Activated CD4-positive, alpha-beta T cell treated with anti-CD3 and anti-CD28 coated beads, Interleukin-2, amount 10 ng/mL, durations not matched to agents 7 days and 5 days (primary cell): ENCODE results near the gene EFR3B. TPM values are rescaled to one million over a fixed set of nuclear protein-coding genes. Genes with fewer than 3 reads are reported as not detected.

Experiments
- CTCF ChIA-PET: fragments of 350-600 bp; sonication (Branson Sonifier 250); formaldehyde crosslinking; loops from one replicate; lab custom pipeline; 2021; ENCODE audit warnings: antibody characterized with exemption; lab: Charles Lee
- POLR2A ChIA-PET: fragments of 350-600 bp; sonication (Branson Sonifier 250); formaldehyde crosslinking; loops from one replicate; lab custom pipeline; 2021; ENCODE audit warnings: antibody characterized with exemption; lab: Charles Lee
- DNase-seq: peaks from one replicate; pipeline ENCODE4 v3.0.0-alpha.2; 2020
- H3K27ac Mint-ChIP-seq: one replicate; pipeline ENCODE4 v1.8.0; 2021; ENCODE audit warnings: mild to moderate bottlenecking, moderate library complexity, mixed read lengths
- H3K27me3 Mint-ChIP-seq: one replicate; pipeline ENCODE4 v1.8.0; 2021; ENCODE audit warnings: mixed read lengths
- H3K36me3 Mint-ChIP-seq: one replicate; pipeline ENCODE4 v1.8.0; 2021; ENCODE audit warnings: low read depth, mixed read lengths
- H3K4me1 Mint-ChIP-seq: one replicate; pipeline ENCODE4 v1.8.0; 2021; ENCODE audit warnings: mixed read lengths
- H3K4me3 Mint-ChIP-seq: one replicate; pipeline ENCODE4 v1.8.0; 2021; ENCODE audit warnings: mild to moderate bottlenecking, moderate library complexity, mixed read lengths
- H3K9me3 Mint-ChIP-seq: one replicate; pipeline ENCODE4 v1.8.0; 2021; ENCODE audit warnings: mixed read lengths
- total RNA-seq, 2 experiments: library from RNA; stranded (reverse); gene quantifications; one replicate each; pipeline ENCODE4 v1.2.3, GENCODE V29; 2021

Gene EFR3B
- total RNA-seq, 2 experiments from 2014 or later, result 0.06 TPM; not detected in 1

GRCh38 chr2:25103287-25103871 is 61.5 kb downstream of the EFR3B start:
- no peak overlapping the region for H3K4me3 Mint-ChIP-seq
- no peak for DNase-seq
- H3K27me3 Mint-ChIP-seq, result peaks cover 6% of the 10 kb centered on the region
- no peaks in the 10 kb centered on the region for H3K36me3 Mint-ChIP-seq
- H3K9me3 Mint-ChIP-seq, result peaks cover 5% of the 10 kb centered on the region
- ChIA-PET CTCF (no interaction called here), POLR2A (no interaction called here)
- H3K4me1 Mint-ChIP-seq, result no peaks in the 10 kb centered on the region
- H3K27ac Mint-ChIP-seq, result no peak overlapping the region

- Mint-ChIP-seq H3K27ac (no peak overlapping the region), H3K9me3 (peaks cover 5% of the 10 kb centered on the region), H3K4me3 (no peak overlapping the region), H3K27me3 (peaks cover 6% of the 10 kb centered on the region), H3K36me3 (no peaks in the 10 kb centered on the region), H3K4me1 (no peaks in the 10 kb centered on the region)
- ChIA-PET CTCF (interaction anchor here (0.5 to 0.6 kb wide), 2 partner anchors 511 to 686 kb away, joined by 3 read pairs; no protein-coding TSS in a partner anchor), POLR2A (no interaction called here)
- no peak for DNase-seq
Measured at GRCh38 chr2:25104736-25105135, 62.9 kb downstream of the EFR3B start.

GRCh38 chr2:25105336-25106085 is 63.6 kb downstream of the EFR3B start:
- no peaks in the 10 kb centered on the region for H3K4me1 Mint-ChIP-seq
- H3K27me3 Mint-ChIP-seq, result peaks cover 6% of the 10 kb centered on the region
- H3K9me3 Mint-ChIP-seq, result peaks cover 5% of the 10 kb centered on the region
- DNase-seq, result no peak
- ChIA-PET CTCF (interaction anchor here (1.1 to 1.6 kb wide), 2 partner anchors 10 to 24 kb away, joined by 4 read pairs; no protein-coding TSS in a partner anchor), POLR2A (no interaction called here)
- no peaks in the 10 kb centered on the region for H3K36me3 Mint-ChIP-seq
- no peak overlapping the region for H3K4me3 Mint-ChIP-seq
- no peak overlapping the region for H3K27ac Mint-ChIP-seq

DNA sequence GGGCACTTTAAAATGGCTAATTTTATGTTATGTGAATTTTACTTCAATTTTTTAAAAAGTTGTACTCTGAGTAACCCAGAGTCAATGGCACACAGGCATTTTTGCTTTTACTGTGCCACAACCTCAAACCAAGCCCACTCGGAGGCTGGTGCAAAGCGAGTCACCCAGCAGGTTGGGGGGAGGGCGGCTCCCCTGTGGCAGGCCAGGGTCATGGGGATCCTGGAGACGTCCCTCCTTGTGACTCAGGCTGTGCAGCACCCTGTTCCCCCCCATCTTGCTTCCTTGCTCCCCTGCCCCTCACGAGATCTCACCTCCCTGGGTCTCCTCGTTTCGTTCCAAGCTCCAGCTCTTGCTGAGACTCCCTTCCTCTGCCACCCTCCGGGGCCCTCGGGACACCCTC is 67.9 kb downstream of the EFR3B start:
- CTCF ChIA-PET, result no interaction called here
- Mint-ChIP-seq H3K27ac (no peak overlapping the region), H3K9me3 (no peaks in the 10 kb centered on the region), H3K27me3 (peaks cover 2% of the 10 kb centered on the region), H3K4me3 (no peak overlapping the region), H3K36me3 (no peaks in the 10 kb centered on the region), H3K4me1 (no peaks in the 10 kb centered on the region)
- no peak for DNase-seq
- POLR2A ChIA-PET, result no interaction called here

GRCh38 chr2:25112113-25112512 is 70.2 kb downstream of the EFR3B start:
- DNase-seq, result no peak
- Mint-ChIP-seq H3K9me3 (no peaks in the 10 kb centered on the region), H3K27ac (no peak overlapping the region), H3K36me3 (no peaks in the 10 kb centered on the region), H3K4me3 (no peak overlapping the region), H3K27me3 (no peaks in the 10 kb centered on the region), H3K4me1 (no peaks in the 10 kb centered on the region)
- POLR2A ChIA-PET, result no interaction called here
- CTCF ChIA-PET, result no interaction called here

DNA sequence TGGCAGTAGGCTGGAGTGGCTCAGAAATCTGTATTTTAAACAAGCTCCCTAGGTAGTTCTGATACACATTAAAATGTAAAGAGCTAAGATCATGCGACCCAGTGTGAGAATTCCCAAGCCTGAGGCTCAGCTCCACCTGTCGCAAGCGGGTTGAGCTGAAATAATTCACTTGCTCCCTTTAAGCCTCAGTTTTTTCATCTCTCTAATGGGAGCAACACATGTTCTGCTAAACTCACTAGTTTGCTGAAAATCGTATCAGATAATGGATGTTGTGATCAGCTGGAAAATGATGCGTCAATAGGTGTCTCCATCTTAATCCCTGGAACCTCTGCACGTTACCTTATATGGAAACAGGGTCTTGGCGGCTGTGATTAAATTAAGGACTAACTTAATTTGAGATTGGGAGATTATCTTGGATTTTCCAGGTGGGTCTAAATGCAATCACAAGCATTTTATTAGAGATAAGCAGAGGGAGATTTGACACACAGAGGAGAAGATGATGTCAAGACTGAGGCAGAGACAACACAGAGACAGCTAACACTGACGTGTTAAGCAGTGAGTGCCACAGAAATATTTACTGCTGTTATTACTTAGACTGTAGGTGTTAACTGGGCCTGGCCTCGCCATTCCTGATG is 73.5 kb downstream of the EFR3B start:
- no peaks in the 10 kb centered on the region for H3K36me3 Mint-ChIP-seq
- ChIA-PET CTCF (interaction anchor here (1.0 to 1.7 kb wide), 2 partner anchors 8 to 10 kb away, joined by 3 to 4 read pairs; no protein-coding TSS in a partner anchor), POLR2A (no interaction called here)
- DNase-seq, result no peak
- no peak overlapping the region for H3K4me3 Mint-ChIP-seq
- H3K4me1 Mint-ChIP-seq, result no peaks in the 10 kb centered on the region
- H3K27ac Mint-ChIP-seq, result no peak overlapping the region
- H3K9me3 Mint-ChIP-seq, result no peaks in the 10 kb centered on the region
- H3K27me3 Mint-ChIP-seq, result no peaks in the 10 kb centered on the region

- ChIA-PET POLR2A (no interaction called here), CTCF (interaction anchor here (1.7 kb wide), 1 partner anchor 10 kb away, joined by 4 read pairs; no protein-coding TSS in a partner anchor)
- DNase-seq, result no peak
- no peaks in the 10 kb centered on the region for H3K36me3 Mint-ChIP-seq
- H3K27ac Mint-ChIP-seq, result no peak overlapping the region
- H3K4me1 Mint-ChIP-seq, result no peaks in the 10 kb centered on the region
- H3K27me3 Mint-ChIP-seq, result no peaks in the 10 kb centered on the region
- no peaks in the 10 kb centered on the region for H3K9me3 Mint-ChIP-seq
- H3K4me3 Mint-ChIP-seq, result no peak overlapping the region
Measured at GRCh38 chr2:25115902-25116301, 74.0 kb downstream of the EFR3B start.

DNA sequence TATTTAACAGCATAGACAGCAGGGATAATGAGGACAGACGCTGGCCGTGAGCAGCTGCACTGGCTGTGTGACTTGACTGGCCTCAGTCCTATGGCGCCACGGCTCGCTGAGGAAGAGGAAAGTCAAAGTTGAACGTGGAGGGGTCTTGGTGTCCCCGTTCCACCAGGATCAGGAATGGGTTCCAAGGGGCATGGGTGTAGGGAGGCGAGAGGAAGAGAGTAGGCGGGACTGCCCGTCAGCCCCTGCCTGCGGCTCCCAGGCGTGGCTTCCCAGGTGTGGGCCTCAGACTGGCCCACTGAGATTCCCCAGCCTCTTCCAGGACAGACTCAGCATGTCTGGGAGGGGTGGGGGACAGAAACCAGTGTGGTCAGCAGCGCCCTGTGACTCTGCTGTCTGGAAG is 75.1 kb downstream of the EFR3B start:
- Mint-ChIP-seq H3K27me3 (no peaks in the 10 kb centered on the region), H3K4me1 (no peaks in the 10 kb centered on the region), H3K4me3 (no peak overlapping the region), H3K9me3 (no peaks in the 10 kb centered on the region), H3K36me3 (no peaks in the 10 kb centered on the region), H3K27ac (no peak overlapping the region)
- DNase-seq, result no peak
- ChIA-PET CTCF (interaction anchor here (0.7 kb wide), 1 partner anchor 21 kb away, joined by 3 read pairs; no protein-coding TSS in a partner anchor), POLR2A (no interaction called here)

- Mint-ChIP-seq H3K9me3 (no peaks in the 10 kb centered on the region), H3K27me3 (no peaks in the 10 kb centered on the region), H3K36me3 (no peaks in the 10 kb centered on the region), H3K4me1 (no peaks in the 10 kb centered on the region), H3K4me3 (no peak overlapping the region), H3K27ac (no peak overlapping the region)
- ChIA-PET CTCF (interaction anchor here (1.0 to 1.7 kb wide), 3 partner anchors 10 to 144 kb away, joined by 3 read pairs; no protein-coding TSS in a partner anchor), POLR2A (no interaction called here)
- no peak for DNase-seq
Measured at GRCh38 chr2:25119263-25119662, 77.4 kb downstream of the EFR3B start.

GRCh38 chr2:25122367-25122766 is 80.5 kb downstream of the EFR3B start:
- Mint-ChIP-seq H3K4me1 (no peaks in the 10 kb centered on the region), H3K27me3 (no peaks in the 10 kb centered on the region), H3K9me3 (no peaks in the 10 kb centered on the region), H3K36me3 (no peaks in the 10 kb centered on the region), H3K27ac (no peak overlapping the region), H3K4me3 (no peak overlapping the region)
- no peak for DNase-seq
- ChIA-PET CTCF (interaction anchor here (0.6 to 1.4 kb wide), 3 partner anchors 30 to 1090 kb away, joined by 3 to 6 read pairs (median 5); no protein-coding TSS in a partner anchor), POLR2A (no interaction called here)

- no peaks in the 10 kb centered on the region for H3K36me3 Mint-ChIP-seq
- no peak overlapping the region for H3K4me3 Mint-ChIP-seq
- H3K9me3 Mint-ChIP-seq, result no peaks in the 10 kb centered on the region
- DNase-seq, result no peak
- no peaks in the 10 kb centered on the region for H3K4me1 Mint-ChIP-seq
- CTCF ChIA-PET, result interaction anchor here (1.4 kb wide), 1 partner anchor 29 kb away, joined by 3 read pairs; no protein-coding TSS in a partner anchor
- POLR2A ChIA-PET, result no interaction called here
- H3K27me3 Mint-ChIP-seq, result no peaks in the 10 kb centered on the region
- no peak overlapping the region for H3K27ac Mint-ChIP-seq
Measured at GRCh38 chr2:25123682-25124081, 81.8 kb downstream of the EFR3B start.

GRCh38 chr2:25125189-25125588 is 83.3 kb downstream of the EFR3B start:
- CTCF ChIA-PET, result interaction anchor here (1.5 kb wide), 1 partner anchor 150 kb away, joined by 6 read pairs; no protein-coding TSS in a partner anchor
- H3K4me1 Mint-ChIP-seq, result peaks cover 5% of the 10 kb centered on the region
- DNase-seq, result no peak
- no peak overlapping the region for H3K27ac Mint-ChIP-seq
- H3K27me3 Mint-ChIP-seq, result peaks cover 3% of the 10 kb centered on the region
- no peaks in the 10 kb centered on the region for H3K9me3 Mint-ChIP-seq
- POLR2A ChIA-PET, result no interaction called here
- no peaks in the 10 kb centered on the region for H3K36me3 Mint-ChIP-seq
- H3K4me3 Mint-ChIP-seq, result no peak overlapping the region
